SIG-M5 treated with dmso at 0.1 percent for 504 hours (cell line): ENCODE measurements around the gene ZNF618.
"Not testable (repeated sequence)": the region's sequence is repeated elsewhere in the genome, so short reads cannot be mapped to it uniquely, and the experiment has no call there.

Experiments used
- DNase-seq: peaks from one replicate; lab custom pipeline; 2025; ENCODE audit not compliant: unreplicated experiment; lab: John Stamatoyannopoulos, UW

The ZNF618 gene

DNA sequence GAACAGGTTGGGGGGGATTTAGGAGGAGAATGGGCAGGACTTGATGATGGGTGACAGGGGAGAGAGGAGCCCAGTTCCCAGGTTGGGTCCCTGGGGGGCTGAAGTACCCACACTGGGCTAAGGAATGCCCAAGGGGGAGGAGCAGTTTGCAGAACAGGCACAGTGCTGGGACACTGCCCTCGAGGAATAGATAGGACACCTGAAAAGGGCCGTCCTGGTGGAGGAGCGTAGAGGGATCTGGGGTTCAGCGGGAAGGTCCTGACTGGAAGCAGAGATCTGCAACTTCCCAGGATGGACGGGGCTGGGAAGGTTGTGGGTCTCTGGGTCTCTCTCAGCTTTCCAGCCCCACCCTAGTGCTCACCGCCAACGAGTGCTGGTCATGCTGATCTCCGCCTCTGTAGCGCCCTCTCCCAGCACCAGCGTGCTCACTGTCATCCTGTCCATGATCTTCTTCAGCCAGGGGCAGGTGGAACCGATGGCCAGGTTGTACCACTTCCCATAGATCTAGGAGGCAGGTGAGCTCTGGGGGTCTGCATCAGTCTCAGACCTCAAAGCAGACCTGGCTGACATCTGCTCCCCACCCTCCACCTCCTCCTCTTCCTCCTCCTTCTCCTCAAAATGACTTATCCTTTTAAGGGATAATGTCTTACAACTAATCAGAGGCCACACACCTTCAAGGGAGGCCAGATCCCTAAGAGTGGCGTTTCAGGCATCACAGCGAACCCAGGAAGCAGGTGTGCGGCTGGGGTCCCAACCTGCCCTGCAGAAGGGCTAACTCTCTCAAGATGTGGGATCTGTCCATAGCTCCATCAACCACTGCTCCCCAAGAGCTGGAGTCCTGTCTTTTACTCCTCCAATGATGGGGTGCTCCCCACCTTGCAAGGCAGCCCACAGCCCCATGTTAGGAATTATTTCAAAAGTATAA lies 200.4 kb downstream of the ZNF618 start:
- no peak for DNase-seq

DNA sequence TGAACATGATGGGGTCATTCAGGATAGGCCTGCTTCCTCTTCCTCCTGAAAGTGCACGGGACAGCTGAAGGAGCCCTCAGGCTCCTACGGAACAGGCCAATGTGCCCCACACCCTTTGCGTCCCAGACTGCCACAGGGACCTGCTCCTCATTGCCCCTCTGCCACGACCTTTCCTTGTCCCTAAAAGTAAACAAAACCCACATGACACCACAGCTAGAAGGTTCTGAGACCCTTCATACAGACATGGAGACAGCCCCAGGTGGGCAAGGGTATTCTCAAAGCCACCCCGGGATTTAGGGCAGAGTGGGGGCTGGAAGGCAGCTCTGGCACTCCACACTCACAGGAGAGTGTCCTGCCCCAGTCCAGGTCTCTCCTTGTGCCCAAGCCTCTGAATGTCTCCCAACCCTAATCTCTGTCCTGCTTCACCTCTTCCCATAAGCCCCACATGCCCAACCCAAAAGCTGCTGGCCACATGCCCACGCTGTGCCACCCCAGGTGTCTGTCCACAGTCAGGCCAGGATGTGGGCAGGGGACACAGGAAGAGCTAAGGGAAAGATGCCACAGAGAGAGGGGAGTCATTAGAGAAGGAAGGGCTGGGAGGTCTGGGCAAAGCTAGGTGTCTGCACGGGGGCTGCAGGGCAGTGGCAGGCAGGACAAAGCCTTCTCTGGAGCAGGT lies 201.2 kb downstream of the ZNF618 start:
- no peak for DNase-seq

DNA sequence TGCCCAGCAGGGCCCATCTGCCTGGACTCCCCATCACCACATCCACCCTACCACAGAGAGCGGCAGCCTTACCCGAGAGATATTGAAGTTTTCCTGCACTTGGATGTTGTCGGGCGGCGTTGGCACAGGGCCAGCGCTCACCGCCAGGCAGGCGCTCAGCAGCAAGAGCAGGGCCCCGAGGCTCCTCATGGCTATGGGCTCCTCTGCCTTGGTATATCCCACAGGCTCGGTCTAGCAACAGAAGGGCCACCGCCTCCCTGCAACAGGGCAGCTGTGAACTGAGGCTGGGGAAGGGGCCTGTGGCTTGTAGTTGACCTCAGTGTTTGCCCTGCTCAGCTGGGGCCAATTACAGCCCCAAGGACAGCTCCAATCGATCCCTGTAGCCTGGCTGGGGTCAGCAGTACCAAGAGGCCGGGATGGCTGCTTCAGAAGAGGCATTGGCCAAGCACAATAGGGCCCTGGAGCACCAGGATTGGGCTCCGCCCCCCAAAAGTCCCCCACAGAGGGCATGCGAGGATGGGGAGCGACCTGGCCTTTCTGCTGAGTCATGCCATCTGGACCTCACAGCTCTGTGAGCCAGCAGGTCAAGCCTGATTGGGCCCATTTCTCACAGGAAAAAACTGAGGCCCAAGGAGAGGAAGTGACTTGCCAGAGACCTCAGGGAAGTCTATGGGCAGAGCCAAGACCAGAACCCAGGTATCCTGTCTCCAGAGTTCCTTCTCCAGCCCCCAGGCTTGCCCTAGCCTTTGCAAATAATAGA lies 202.1 kb downstream of the ZNF618 start, which contains the start of gene AMBP:
TSS of gene AMBP (minus strand) at position 280 of the 760 bp plus-strand sequence. CDS start at position 189, 91 bp downstream.
- DNase-seq = no peak

DNA sequence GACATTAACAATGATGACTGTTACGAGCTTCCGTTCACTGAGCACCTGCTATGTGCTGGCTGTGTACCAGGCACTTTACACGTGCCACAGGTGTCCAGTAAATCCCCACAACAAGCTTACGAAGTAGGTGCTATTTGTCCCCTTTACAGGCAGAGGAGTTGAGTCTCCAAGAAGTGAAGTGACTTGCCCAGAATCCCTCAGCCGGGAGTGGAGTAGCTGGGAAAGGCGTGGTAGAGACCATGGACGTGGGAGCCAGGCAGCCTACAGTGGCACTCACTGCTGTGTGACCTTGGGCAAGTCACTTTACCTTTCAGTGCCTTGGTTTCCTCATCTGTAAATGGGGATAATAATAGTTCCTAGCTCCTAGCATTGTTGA lies 202.7 kb downstream of the ZNF618 start:
- no peak for DNase-seq

DNA sequence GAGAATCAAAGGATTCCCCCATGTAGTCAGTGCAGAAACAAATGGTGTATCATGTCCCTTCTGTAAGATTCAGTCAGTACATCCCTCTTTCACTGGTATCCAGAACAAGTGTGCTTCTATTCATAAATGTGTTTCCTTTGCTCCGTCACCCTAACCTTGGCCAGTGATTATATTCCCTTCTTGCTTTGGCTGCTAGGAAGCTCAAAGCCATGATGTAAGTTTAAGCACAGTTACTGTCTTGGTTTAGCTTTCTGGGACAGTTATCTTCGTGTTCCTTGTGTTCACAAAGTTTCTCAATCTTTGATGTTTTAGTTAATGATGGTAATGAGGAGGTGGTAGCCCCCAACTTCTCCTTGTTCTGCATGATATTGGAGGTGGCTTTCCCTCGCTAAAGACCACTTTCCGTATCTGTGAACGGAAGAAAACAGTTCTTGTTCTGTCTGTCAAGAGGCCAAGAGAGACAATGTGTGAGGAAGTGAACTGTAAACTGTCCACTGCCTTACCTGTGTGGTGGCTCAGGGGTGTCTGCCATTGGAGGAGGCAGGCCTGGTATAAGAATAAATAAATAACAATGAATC lies 204.2 kb downstream of the ZNF618 start:
- no peak for DNase-seq

DNA sequence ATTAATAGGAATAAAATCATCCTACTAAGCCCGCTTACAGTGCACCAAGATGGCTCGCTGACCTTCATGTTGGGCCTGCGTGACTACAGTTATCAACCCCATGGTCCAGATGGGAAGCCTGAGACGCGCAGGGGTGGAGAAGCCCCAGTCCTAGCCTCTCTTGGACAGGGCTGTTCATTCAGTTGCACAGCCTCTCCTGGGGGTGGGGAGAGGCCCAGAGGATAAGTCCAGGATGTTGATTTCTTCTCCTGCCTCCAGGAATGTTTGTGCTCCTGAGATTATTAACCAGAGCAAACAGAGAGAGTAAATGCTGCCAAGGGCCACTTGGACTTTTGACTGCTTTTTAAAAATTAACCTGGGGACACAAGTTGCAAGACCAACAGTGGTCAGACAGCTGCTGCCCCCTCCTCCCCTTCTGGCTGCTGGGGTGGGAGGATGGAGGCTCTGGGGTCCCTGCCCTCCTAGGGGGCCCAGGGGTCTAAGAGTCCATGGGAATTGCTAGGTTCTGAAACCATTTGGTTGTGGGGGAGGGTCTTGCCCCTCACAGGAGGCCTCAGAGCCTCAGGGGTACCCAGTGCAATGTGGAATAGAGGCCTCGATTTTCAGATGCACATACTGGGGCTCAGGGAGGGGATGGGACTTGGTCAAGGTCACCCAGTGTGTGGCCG lies 204.8 kb downstream of the ZNF618 start:
- no peak for DNase-seq

DNA sequence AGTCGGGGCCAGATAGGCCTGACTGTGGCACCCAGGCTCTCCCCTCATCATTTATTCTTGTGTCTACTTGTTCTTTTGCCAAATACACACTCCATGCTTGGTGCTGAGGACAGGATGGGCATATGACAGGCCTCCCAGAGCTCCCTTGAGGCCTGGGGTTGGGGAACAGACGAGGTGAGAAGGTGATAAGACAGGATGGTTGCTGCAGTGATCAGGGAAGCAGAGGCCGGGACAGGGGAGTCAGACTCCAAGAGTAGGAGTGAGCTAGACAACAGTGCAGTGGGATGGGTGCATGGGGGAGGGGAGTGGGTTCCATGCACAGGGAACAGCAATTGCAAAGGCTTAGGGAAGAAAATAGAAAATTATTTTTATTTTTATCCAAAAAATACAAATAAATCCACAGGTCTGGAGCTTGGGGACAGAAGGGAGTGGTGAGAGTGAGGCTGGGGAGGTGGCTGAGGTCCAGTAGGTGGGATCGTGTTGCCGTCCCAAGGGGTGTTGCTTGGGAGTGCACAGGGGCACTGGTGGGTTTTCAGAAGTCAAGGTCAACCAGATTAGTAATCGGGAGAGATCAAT lies 205.4 kb downstream of the ZNF618 start:
- no peak for DNase-seq

DNA sequence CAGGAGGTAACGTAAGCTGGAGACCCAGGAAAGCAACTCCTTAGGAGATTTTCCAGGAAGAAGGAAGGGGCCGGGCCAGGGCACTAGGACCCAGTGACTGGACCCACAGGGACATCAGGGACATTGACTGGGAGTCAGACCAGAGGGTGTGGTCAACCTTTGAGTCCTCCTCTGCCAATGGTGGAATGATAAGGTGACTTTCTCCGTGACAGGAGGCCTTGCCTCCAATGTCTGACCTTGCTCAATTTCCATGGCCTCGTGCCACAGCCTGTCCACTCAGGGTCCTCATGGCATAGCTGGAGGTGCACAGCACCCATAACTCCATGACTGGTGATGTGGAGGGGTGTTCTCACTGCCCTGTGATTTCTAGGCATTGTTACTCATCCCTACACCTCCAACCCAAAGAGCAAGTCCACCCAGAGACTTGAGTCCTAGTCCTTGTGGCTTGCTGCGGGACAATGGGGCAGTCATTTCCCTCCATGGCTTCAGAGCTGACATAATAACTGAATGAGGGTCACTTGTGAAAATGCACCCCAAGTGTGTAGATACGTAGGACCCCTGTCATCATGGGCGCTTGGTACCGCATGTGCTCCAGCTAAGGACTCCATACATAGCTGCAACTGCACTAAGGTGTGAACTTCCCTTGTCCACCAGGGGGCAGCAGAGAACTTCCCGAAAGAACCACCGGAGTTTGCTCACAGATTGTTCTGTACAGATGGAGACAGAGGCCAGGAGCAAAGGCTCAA lies 206.1 kb downstream of the ZNF618 start:
- peak; percentile 68 for DNase-seq

DNA sequence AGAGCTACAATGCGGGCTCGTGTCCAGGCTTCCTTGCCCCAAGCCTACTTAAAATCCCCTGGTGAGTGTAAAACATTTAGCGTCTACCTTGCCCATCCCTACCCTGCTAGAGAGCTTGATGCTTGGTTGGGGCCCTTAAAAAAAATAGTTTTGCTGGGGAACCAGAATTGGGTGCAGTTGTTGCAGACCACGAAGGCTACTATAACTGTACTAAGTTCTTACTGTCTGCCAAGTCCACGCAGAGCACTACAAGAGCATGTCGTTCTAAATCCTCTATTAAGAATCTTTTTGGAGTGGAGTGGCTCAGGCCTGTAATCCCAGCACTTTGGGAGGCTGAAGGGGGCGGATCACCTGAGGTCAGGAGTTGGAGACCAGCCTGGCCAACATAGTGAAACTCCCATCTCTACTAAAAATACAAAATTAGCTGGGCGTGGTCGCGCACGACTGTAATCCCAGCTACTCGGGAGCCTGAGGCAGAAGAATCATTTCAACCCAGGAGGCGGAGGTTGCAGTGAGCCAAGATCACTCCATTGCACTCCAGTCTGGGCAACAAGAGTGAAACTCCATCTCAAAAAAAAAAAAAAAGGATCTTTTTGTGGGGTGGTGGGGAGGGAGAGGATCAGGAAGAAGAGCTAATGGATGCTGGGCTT lies 206.8 kb downstream of the ZNF618 start:
- DNase-seq = not testable (repeated sequence)

DNA sequence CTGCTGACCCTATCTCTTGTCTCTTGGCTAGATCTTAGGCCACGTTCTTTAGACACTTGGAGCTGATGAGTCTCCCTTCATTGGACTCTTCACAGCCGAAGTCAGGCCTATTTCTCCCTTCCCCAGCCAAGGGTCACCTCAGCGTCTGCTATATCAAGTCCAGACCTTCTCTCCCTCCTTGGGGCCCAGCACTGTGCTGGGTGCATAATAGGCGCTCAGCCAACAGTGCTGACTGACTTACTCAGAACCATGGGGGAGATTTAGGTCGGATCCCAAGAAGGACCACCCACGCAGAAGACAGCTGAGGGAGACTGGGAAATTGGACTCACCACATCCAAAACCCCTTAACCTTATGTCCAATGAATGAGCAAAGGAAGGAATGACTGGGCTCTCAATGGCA lies 207.6 kb downstream of the ZNF618 start:
- no peak for DNase-seq

DNA sequence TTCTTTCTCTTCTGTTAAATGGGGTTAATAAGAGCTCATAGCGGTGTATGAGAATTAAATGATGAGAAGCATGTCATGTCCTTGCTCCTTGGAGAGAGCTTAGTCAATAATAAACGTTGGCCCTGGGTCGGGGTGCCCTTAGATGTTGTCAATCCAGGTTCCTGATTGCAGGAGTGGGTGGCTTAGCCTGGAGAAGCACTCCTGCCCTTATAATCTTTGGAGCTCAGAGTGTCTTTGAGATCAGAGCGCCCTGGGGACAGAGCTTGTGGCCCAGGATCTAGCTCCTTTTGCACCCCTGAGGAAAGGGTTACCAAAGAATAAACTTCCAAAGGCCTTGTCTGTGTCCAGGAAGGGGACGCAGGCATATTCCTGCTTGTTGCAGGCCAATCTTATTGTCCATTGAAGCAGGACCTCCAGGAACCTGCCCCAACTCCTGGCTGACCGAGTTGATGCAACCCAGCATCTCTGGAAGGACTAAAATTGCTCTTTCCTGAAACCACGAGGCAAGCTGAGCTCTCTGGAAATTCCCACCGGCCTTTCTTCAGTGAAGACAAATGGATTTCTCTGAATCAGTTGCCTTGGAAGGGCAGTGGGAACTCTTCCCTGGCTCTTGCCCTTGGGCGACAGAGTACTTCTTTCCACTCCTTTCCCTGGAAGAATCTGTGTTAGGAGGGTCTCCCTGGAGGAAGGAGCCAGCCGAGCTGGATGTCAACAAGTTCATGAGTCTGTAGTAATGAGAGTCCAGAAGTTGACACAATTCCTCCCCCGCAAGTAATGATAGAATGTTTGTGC lies 208.4 kb downstream of the ZNF618 start:
- DNase-seq = no peak

DNA sequence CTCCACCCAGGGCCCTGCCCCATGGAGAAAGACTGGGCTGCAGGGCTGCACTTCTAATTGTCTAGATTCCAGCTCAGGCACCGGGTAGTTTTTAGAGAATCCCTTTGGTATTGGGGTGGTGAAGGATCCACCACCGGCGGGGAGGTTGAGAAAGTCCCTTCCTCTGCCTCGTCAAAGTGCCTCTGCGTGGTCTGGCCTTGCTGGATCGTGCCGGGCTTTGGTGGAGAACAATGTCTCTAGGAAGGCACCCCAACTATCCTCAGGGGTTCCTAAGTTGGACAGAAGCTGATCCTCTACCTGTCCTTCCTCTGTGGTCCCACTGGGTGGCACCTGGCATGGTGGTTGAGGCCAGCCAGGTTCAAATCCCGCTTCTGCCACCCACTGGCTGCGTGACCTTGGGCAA lies 209.3 kb downstream of the ZNF618 start:
- DNase-seq = no peak

DNA sequence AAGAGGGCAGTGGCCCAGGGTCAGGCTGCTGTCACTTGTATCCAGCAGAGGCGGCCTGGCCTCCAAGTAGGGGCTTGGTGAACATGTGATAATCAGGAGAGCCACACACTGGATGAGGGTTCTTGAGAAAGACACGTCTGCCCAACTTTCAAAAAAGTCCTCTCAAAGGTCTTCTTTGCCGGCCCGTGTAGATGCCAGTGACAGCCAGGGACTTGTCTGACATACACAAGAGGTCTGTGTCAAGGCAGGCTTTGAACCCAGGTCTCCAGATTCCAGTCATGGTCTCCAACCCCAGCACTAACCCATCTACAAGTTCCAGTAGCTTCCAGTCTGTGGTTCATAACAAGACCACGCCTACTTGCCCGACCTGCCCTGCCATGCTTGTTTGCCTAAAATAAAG lies 209.9 kb downstream of the ZNF618 start:
- DNase-seq = no peak

DNA sequence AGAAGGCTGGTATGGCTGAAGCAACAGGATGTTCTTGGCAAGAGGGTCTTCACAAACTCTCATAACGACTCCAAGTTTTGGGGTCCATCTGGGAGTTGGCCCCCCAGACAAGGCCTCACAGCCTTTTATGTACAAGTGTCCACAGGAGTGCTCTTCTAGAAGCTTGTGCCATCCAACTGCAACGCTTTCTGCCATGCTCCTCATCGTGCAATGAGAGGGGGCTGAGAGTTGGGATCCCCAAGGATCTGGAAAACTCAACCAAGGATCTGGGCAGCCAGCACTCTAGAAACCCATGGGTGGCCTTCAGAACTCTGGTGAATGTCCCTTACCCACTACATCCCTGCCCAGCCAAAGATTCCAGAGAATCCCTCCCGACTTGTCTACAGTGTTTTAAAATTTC lies 210.5 kb downstream of the ZNF618 start:
- DNase-seq = no peak

DNA sequence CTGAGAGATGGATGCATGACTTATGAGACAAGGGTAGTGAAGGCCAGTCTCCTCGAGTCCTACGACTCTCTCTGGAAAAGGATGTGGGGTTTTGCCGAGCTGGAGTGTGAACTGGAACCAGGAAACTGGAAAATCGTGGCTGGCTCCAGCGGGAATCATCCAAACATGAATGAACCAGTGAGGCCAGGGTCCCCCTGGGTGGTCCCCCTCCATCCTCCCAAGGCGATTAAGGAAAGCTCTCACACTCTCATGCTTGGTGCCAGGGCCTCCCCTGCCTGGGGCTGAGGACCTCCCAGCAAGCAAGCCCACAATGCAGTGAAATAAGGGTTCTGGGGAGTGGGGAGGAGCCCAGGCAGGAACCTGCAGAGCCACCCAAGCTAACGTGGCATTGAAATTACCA lies 211.6 kb downstream of the ZNF618 start:
- DNase-seq = no peak

DNA sequence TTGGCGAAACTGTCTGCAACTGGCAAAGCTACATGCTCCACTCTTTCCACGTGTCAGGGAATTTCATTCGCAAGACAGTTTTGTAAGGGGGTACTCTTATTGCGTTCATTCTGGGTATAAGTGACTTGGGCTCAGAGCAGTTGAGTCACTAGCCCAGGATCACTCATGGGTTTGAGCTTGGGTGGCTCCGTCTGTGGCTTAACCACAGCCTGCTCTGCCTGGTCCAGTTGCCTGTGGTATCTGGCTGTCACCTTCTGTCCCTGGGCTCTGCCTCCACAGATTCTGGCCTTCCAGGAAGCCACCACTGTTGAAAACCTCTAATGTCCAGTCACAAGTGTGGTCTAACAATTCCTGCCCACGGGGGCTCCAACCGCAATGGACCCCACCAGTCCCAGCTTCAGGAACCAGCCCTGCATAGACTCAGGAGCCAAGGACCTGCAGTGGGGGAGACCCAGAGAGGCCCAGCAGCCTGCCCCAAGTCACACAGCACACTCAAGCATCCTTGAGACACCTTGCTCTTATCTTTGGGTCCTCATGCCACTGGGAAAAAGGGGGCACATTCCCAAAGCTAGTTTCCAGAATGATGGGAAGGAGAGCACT lies 212.6 kb downstream of the ZNF618 start:
- no peak for DNase-seq

DNA sequence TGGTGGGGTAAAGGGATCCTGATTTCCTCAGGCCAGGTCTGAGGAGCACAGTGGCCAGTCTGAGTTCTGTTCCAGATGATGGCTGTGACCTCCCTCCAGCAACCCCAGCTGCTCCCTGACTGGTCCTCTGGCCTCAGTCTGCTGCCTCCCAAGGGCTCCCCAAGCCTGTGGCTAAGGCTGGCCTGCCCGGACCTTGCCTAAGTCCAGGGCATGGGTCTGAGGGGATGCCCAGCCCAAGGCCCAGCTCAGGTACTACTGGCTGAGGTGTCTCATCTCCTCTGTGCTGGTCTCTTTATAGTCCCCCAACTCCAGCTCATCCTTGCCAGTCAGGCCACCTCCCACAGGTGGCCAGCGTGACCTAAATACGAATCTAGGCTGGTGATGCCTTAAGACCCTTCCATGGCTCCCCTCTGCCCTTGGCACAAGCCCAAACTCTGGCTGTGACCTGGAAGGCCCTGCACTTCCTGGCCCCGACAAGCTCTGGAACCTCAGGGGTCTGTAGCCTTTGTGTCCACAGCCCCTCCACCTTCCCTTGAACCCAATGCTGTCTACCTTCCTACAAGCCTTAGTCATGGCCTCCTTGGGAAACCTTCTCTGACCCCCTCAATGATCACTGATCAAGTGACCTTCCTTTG lies 213.2 kb downstream of the ZNF618 start:
- no peak for DNase-seq
